H1 (cell line): ENCODE data around the gene CAMTA1.

Experiments used
- CTCF ChIP-seq, 3 experiments: IDR thresholded peaks; 1 replicate in 2 of 3; 2 replicates in 1 of 3; pipeline versions ENCODE4 v1.5.1 to v1.6.1; 2011; ENCODE audit warnings: low read length in 3 of 3, mild to moderate bottlenecking in 3 of 3, inconsistent platforms in 2 of 3, low read depth in 1 of 3, moderate library complexity in 1 of 3; ENCODE audit not compliant: insufficient read depth in 1 of 3; ENCODE audit errors: control extremely low read depth in 1 of 3
- POLR2AphosphoS5 ChIP-seq: IDR thresholded peaks from 2 replicates; pipeline ENCODE4 v1.6.1; 2011; ENCODE audit warnings: low read depth, low read length
- RXRA ChIP-seq: IDR thresholded peaks from 2 replicates; pipeline ENCODE4 v1.6.1; 2011; ENCODE audit warnings: low read depth, mild to moderate bottlenecking, low read length, moderate library complexity; ENCODE audit not compliant: insufficient read depth
- SP1 ChIP-seq: IDR thresholded peaks from 2 replicates; pipeline ENCODE4 v1.6.1; 2011; ENCODE audit warnings: low read depth, low read length

DNA sequence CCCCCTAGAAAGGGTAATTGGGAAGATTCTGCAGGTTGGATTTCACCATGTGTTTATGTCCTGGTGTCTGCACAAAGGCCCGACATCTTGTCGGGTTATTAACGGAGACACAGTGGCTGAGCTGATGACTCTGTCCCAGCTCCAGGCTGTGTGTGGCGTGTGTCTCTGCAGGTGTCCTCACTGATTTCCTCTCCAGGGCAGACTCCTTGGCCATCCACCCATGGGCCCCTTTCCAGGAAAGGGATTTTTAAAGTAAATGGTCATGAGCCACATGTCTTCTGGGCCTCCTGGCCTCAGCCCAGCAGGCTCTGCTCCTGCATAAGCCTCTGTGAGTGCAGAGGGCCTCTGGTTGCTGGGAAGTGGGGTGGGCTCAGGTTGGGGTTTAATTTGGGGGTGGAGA is 567.1 kb downstream of the CAMTA1 start:
- TF ChIP-seq POLR2AphosphoS5 (no peak), SP1 (no peak), CTCF (IDR thresholded peaks at IDR 0.05; ENCODE audit: control extremely low read depth in 1 of 3, insufficient read depth in 1 of 3, low read depth in 1 of 3, low read length in 3 of 3) (no peak), RXRA (no peak)
